GM12878 (cell line): ENCODE data around the gene DUSP11.
"Not testable (repeated sequence)": the region's sequence is repeated elsewhere in the genome, so short reads cannot be mapped to it uniquely, and the experiment has no call there.

Experiments used
- ATF2 ChIP-seq: IDR thresholded peaks from 2 replicates; pipeline ENCODE4 v1.6.1; 2012; ENCODE audit warnings: low read length, inconsistent platforms
- CTCF ChIP-seq, 3 experiments: IDR thresholded peaks in 2 of 3; conservative IDR thresholded peaks in 1 of 3; 2 replicates each; pipeline ENCODE4 v1.5.1; 2011; ENCODE audit warnings: low read depth in 3 of 3, low read length in 3 of 3, mild to moderate bottlenecking in 3 of 3, control low read depth in 2 of 3, moderate library complexity in 2 of 3, inconsistent platforms in 1 of 3, mixed read lengths in 1 of 3; ENCODE audit not compliant: control insufficient read depth in 2 of 3, insufficient read depth in 1 of 3; ENCODE audit errors: extremely low read depth in 1 of 3
- SIN3A ChIP-seq: IDR thresholded peaks from 2 replicates; pipeline ENCODE4 v1.6.1; 2012; ENCODE audit warnings: low read depth, low read length, improper control_type of control experiment
- ZNF274 ChIP-seq: IDR thresholded peaks from one replicate; pipeline ENCODE4 v1.8.0; 2011; ENCODE audit not compliant: insufficient read length, insufficient read depth

GRCh38 chr2:73783883-73784282 is 4.0 kb upstream of the DUSP11 start, which contains the start of gene C2orf78:
- TF ChIP-seq ZNF274; CTCF (IDR thresholded peaks at IDR 0.05 in 2 of 3, conservative IDR thresholded peaks at IDR 0.05 in 1 of 3; ENCODE audit: control insufficient read depth in 2 of 3, extremely low read depth in 1 of 3, insufficient read depth in 1 of 3, low read depth in 3 of 3, low read length in 3 of 3); SIN3A; ATF2: not testable (repeated sequence)
